SU-DHL-6 (cell line): ENCODE data around the gene NCOR2.

Experiments used
- EZH2phosphoT487 ChIP-seq: fragments of 200-600 bp; sonication (generic), shearing (Covaris generic); conservative IDR thresholded peaks from 2 replicates; pipeline ENCODE4 v1.6.1; 2018; ENCODE audit warnings: mild to moderate bottlenecking, antibody characterized with exemption, low read length, moderate library complexity, mixed read lengths
- TF ChIP-seq, protein P1 (sequence below): fragments of 200-600 bp; sonication (generic); IDR thresholded peaks from one replicate; pipeline ENCODE4 v1.5.1; 2017; ENCODE audit warnings: antibody characterized with exemption, mild to moderate bottlenecking, low read length, moderate library complexity; ENCODE audit not compliant: insufficient read depth, poor library complexity, severe bottlenecking

DNA sequence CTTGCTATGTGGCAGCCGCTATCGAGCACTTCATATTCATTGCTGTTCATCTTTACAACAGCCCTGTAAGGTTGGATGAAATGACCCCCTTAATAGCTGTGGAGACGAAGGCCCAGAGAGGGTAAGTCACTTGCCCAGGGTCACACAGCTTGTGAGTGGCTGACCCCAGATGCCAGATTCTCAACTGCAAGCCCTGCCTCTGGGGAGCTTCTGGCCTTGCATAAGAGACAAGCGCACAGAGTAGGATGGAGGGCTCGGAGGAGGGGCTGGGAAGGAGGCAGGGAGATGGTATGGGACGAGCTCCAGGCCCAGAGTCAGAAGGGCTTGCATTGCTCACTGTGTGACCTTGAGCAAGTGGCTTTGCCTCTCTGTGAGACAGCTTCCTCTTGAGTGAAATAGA lies 27.4 kb upstream of the NCOR2 start:
- TF ChIP-seq, protein P1, sequence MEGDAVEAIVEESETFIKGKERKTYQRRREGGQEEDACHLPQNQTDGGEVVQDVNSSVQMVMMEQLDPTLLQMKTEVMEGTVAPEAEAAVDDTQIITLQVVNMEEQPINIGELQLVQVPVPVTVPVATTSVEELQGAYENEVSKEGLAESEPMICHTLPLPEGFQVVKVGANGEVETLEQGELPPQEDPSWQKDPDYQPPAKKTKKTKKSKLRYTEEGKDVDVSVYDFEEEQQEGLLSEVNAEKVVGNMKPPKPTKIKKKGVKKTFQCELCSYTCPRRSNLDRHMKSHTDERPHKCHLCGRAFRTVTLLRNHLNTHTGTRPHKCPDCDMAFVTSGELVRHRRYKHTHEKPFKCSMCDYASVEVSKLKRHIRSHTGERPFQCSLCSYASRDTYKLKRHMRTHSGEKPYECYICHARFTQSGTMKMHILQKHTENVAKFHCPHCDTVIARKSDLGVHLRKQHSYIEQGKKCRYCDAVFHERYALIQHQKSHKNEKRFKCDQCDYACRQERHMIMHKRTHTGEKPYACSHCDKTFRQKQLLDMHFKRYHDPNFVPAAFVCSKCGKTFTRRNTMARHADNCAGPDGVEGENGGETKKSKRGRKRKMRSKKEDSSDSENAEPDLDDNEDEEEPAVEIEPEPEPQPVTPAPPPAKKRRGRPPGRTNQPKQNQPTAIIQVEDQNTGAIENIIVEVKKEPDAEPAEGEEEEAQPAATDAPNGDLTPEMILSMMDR = no peak
- TF ChIP-seq EZH2phosphoT487 = no peak
